Medulla oblongata (tissue), 1 donor: ENCODE data around the gene MGST3.
"Not testable (repeated sequence)": the region's sequence is repeated elsewhere in the genome, so short reads cannot be mapped to it uniquely, and the experiment has no call there.

Source experiments
- DNase-seq: peaks from one replicate; pipeline ENCODE4 v3.0.0-alpha.2; 2015; ENCODE audit errors: extremely low spot score

MGST3 gene

GRCh38 chr1:165658766-165659580 is 27.9 kb downstream of the MGST3 start:
- not testable (repeated sequence) for DNase-seq

GRCh38 chr1:165659581-165659895 is 28.5 kb downstream of the MGST3 start:
- DNase-seq: no peak

DNA sequence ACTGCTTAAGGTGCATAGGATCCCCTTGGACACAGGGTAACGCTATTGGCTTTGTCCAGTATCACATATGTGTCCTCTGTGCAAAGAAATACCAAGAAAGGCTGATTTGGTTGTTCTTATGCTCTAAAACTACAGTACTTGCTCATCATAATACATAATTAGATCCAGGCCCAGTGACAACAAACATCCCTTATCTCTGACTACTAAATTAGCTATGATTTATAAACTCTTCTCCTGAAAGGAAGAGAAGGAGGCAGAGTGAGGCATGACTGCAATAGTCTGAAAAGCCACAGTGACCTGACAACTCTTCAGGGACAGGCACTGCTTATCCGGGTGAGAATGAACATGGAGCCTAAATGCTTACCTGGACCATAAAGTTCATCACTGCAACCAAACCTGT is 30.7 kb downstream of the MGST3 start:
- DNase-seq: no peak

DNA sequence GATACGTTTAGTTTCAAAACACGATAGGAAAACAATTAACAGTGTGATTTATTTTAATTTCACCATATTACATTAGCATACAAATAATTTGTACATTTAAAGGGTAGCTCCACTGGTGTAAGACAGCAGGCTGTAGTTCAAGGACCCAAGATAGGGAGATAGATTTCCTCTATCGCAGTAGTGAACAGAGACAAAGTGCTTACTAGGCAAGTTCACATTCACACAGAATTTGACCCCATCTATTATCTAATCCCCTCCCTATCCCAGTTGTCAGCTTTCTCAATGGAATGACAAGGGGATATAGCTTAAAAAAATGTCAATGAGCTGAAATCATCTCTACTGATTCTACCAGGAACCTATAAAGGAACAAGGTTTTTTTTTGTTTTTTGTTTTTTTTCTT is 31.2 kb downstream of the MGST3 start:
- no peak for DNase-seq

- no peak for DNase-seq
These were observed 35.3 kb downstream of the MGST3 start for GRCh38 chr1:165666152-165666825.

DNA sequence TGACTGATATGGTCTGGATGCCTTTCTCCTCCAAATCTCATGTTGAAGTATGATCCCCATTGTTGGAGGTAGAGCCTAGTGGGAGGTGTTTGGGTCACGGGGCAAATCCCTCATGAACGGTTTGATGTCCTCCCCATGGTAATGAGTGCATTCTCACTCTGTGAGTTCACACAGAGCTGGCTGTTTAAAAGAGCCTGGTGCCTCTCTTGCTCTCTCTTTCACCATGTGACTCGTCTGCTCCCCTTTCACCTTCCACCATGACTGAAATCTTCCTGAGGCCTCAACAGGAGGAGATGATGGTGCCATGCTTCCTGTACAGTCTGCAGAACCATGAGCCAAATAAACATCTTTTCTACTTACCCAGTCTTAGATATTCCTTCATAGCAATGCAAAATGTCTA is 37.1 kb downstream of the MGST3 start:
- DNase-seq: no peak

- DNase-seq: no peak
These were observed 40.5 kb downstream of the MGST3 start for GRCh38 chr1:165671526-165671925.

DNA sequence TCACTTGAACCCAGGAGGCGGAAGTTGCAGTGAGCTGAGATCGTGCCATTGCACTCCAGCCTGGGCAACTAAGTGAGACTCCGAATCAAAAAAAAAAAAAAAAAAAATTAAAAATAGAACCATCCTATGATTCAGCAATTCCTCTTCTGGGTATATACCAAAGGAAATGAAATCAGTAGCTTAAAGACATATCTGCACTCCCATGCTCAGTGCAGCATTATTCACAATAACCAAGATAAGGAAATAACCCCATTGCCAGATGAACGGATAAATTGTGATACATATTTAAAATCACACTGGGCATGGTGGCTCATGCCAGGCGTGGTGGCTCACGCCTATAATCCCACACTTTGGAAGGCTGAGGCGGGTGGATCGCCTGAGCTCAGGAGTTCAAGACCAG is 43.6 kb downstream of the MGST3 start:
- no peak for DNase-seq

GRCh38 chr1:165675794-165676193 is 44.8 kb downstream of the MGST3 start:
- DNase-seq: no peak

- no peak for DNase-seq
These were observed 47.5 kb downstream of the MGST3 start for GRCh38 chr1:165678509-165678908.

DNA sequence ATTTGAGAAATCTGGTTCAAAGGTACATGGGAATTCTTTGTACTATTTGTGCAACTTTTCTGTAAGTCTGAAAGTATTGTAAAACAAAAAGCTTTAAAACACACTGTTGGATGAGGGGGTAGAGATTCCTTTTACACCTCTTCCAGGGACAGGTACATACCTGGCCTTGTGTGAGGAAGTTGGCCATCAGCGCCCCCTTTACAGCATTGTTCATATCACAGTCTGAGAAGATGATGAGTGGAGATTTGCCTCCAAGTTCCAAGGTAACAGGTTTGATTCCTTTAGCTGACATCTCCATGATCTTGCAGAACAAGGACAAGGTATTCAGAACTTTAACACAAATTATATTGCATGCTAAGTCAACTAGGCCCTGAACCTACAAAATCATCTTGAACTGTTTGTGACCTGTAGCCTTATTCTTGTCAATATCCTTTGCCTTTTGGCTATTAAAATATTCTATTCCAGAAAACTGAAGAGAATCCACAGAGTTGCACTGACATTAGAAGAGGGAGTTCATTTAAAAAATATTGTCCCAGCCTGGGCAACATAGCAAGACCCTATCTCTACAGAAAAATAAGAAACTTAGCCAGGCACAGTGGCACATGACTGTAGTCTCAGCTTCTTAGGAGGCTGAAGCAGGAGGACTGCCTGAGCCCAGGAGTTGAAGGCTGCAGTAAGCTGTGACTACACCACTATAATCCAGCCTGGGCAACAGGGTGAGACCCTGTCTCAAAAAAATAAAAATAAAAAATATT is 48.4 kb downstream of the MGST3 start:
- no peak for DNase-seq

DNA sequence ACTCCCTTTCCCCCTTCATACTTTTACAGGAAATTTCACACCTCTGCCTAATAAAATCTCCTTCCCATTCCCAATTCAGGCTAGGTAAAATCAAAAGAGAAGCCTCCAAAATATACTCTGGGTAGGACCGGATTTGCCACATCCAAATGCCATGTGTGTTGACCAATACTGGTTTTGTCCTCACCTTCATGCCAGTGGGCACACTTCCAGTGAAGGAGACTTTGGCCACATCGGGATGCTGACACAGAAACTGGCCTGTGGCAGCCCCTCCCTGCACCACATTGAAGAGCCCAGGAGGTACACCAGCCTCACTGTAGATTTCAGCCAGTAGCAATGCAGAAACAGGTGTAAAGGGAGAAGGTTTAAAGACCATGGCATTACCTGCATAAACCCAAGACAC is 49.3 kb downstream of the MGST3 start:
- no peak for DNase-seq

DNA sequence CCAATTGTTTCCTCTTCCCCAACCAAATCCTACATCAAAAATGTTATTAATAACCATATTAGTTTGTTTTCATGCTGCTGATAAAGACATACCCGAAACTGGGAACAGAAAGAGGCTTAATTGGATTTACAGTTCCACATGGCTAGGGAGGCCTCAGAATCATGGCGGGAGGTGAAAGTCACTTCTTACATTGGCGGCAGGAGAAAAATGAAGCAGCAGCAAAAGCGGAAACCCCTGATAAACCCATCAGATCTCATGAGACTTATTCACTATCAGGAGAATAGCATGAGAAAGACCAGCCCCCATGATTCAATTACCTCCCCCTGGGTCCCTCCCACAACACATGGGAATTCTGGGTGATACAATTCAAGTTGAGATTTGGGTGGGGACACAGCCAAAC is 49.7 kb downstream of the MGST3 start:
- DNase-seq: not testable (repeated sequence)

GRCh38 chr1:165683848-165684485 is 52.9 kb downstream of the MGST3 start:
- DNase-seq: no peak

DNA sequence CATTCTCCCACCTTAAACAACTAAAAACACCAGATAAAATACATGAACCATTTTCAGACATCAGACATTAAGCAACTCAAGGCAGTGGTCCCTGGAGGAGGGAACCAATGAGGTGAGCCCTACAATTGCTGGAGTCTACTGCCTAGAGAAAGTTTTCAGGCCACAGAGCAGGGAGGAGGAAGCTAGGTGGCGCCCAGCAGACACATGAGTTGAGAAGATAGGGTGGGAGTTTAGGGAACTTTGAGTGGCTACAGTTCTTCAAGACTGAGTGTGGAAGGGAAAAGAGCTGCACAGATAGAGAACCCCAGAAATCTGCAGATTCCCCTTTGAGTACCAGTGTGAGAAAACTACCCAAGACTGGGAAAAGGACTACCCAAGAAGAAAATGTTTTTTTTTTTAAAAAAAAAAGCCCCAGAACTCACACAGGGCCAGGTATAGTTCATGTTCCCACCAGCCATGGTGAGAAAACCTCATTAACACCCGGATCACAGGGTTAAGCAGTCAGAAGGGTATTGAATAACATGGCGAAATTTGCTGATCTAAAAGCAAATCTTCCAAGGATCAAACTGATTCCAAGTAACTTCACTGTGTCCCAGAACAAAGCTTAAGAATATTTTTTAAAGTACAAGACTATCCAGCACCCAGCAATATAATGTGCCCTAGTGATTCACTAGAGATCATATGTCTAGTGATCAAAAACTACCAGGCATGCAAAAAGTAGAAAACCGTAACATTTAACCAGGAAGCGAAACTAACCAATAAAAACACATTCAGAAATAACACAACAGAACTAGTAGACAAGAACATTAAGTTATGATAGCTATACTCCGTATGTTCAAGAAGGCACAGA is 55.3 kb downstream of the MGST3 start:
- peak; percentile 14 for DNase-seq

GRCh38 chr1:165686971-165687433 is 56.0 kb downstream of the MGST3 start:
- no peak for DNase-seq

- DNase-seq: no peak
These were observed 57.0 kb downstream of the MGST3 start for GRCh38 chr1:165688046-165688445.

GRCh38 chr1:165695031-165695430 is 64.0 kb downstream of the MGST3 start:
- peak; percentile 18 for DNase-seq

GRCh38 chr1:165696625-165697100 is 65.6 kb downstream of the MGST3 start:
- peak; percentile 77 for DNase-seq

DNA sequence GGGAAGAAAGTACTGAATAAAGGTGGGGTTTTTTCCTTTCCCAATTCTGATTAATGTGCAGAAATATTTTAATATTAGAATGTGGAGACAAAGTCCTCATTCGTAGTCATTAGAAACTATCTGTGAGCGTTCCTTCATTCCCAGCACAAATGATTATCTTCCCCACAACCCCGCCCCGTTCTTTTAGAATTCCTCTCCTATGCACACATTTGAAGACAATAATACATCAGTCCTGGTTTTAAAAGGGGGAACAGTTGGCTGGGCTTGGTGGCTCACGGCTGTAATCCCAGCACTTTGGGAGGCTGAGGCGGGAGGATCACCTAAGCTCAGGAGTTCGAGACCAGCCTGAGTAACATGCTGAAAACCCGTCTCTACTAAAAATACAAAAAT is 66.5 kb downstream of the MGST3 start:
- no peak for DNase-seq
